KMS-11 (cell line): ENCODE results near the gene FIG4.

Experiments used
- H2AFZ ChIP-seq: fragments of 200-600 bp; sonication (generic); 2 replicates; pipeline ENCODE4 v1.6.1; 2016; ENCODE audit warnings: antibody characterized with exemption, mixed run types, low read depth
- H3K27ac ChIP-seq: fragments of 200-600 bp; sonication (generic); 2 replicates; pipeline ENCODE4 v1.6.1; 2016; ENCODE audit warnings: mild to moderate bottlenecking, mixed run types
- H3K27me3 ChIP-seq: fragments of 200-600 bp; sonication (generic); 2 replicates; pipeline ENCODE4 v1.6.1; 2017; ENCODE audit warnings: mild to moderate bottlenecking, low read depth, mixed run types, moderate library complexity; ENCODE audit not compliant: insufficient read depth
- H3K36me3 ChIP-seq: fragments of 200-600 bp; sonication (generic); 2 replicates; pipeline ENCODE4 v1.6.1; 2017; ENCODE audit warnings: mild to moderate bottlenecking, mixed run types; ENCODE audit not compliant: insufficient read depth
- H3K4me1 ChIP-seq: fragments of 200-600 bp; sonication (generic); 2 replicates; pipeline ENCODE4 v1.6.1; 2016; ENCODE audit warnings: mild to moderate bottlenecking, low read depth, mixed run types; ENCODE audit not compliant: poor library complexity, severe bottlenecking
- H3K4me2 ChIP-seq: fragments of 200-600 bp; sonication (generic); 2 replicates; pipeline ENCODE4 v1.7.0; 2016; ENCODE audit warnings: mild to moderate bottlenecking, mixed run types
- H3K4me3 ChIP-seq: fragments of 200-600 bp; sonication (generic); IDR thresholded peaks from 2 replicates; pipeline ENCODE4 v1.6.1; 2017; ENCODE audit warnings: low read depth, low read length, mixed read lengths; ENCODE audit not compliant: insufficient read depth
- H3K79me2 ChIP-seq: fragments of 200-600 bp; sonication (generic); 2 replicates; pipeline ENCODE4 v1.6.1; 2016; ENCODE audit warnings: low read depth, mixed run types; ENCODE audit not compliant: insufficient read depth
- H3K9ac ChIP-seq: fragments of 200-600 bp; sonication (generic); 2 replicates; pipeline ENCODE4 v1.6.1; 2016; ENCODE audit warnings: mild to moderate bottlenecking, mixed run types
- H4K20me1 ChIP-seq: fragments of 200-600 bp; sonication (generic); 2 replicates; pipeline ENCODE4 v1.6.1; 2016; ENCODE audit warnings: mild to moderate bottlenecking, mixed run types; ENCODE audit not compliant: insufficient read depth
- TF ChIP-seq, protein P1 (sequence below): fragments of 200-600 bp; sonication (generic); conservative IDR thresholded peaks from 2 replicates; pipeline ENCODE4 v1.6.1; 2017; ENCODE audit warnings: low read depth, mild to moderate bottlenecking, antibody characterized with exemption, low read length, moderate library complexity, mixed read lengths

Gene FIG4

DNA sequence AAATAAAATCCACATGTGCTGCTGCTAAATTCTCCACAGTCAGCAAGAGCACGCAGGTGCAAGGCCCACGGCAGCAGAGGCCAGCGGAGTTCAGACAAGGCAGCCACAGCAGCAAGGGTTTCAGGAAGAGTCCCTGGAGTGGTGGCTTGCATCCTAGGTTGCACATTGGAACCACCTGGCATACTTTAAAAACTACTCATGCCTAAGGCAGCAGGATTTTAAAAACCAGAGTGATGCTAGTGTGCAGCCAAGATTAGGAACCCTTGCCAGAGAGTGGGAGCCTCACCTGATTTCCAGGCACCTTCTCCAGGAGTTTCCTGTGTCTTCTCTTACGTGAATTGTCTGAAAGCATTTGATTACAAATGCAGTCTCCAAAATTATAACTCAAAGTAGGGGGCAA is 183.0 kb downstream of the FIG4 start:
- H3K4me1 ChIP-seq, result no peaks in the 10 kb centered on the region
- H2AFZ ChIP-seq, result no peak overlapping the region
- no peak overlapping the region for H3K4me2 ChIP-seq
- no peaks in the 10 kb centered on the region for H3K27me3 ChIP-seq
- no peak overlapping the region for H3K9ac ChIP-seq
- TF ChIP-seq, protein P1, sequence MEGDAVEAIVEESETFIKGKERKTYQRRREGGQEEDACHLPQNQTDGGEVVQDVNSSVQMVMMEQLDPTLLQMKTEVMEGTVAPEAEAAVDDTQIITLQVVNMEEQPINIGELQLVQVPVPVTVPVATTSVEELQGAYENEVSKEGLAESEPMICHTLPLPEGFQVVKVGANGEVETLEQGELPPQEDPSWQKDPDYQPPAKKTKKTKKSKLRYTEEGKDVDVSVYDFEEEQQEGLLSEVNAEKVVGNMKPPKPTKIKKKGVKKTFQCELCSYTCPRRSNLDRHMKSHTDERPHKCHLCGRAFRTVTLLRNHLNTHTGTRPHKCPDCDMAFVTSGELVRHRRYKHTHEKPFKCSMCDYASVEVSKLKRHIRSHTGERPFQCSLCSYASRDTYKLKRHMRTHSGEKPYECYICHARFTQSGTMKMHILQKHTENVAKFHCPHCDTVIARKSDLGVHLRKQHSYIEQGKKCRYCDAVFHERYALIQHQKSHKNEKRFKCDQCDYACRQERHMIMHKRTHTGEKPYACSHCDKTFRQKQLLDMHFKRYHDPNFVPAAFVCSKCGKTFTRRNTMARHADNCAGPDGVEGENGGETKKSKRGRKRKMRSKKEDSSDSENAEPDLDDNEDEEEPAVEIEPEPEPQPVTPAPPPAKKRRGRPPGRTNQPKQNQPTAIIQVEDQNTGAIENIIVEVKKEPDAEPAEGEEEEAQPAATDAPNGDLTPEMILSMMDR, result no peak
- no peaks in the 10 kb centered on the region for H4K20me1 ChIP-seq
- no peak overlapping the region for H3K4me3 ChIP-seq
- no peak overlapping the region for H3K27ac ChIP-seq
- H3K36me3 ChIP-seq, result no peaks in the 10 kb centered on the region
- H3K79me2 ChIP-seq, result no peaks in the 10 kb centered on the region

DNA sequence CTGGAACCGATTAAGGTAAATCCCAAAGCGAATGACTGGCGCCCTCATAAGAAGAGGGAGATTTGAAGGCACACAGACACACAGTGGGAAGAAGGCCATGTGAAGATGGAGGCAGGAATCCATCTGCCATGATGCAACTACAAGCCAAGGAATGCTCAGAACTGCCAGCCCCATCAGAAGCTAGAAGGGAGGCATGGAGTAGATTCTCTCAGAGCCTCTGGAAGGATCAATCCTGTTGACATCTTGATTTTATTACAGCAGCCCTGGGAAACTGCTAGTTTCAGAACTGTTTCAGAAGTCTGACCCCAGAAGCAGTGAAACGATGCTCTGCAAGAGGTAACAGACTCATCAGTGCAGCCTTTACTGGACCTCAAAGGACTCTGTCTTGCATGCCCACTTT is 183.5 kb downstream of the FIG4 start:
- no peaks in the 10 kb centered on the region for H3K27me3 ChIP-seq

More for the DNA sequence above, 183.5 kb downstream of the FIG4 start:
- no peak overlapping the region for H3K27ac ChIP-seq
- H3K4me1 ChIP-seq, result no peaks in the 10 kb centered on the region
- H3K9ac ChIP-seq, result no peak overlapping the region
- no peaks in the 10 kb centered on the region for H3K36me3 ChIP-seq
- no peak overlapping the region for H3K4me2 ChIP-seq
- no peak overlapping the region for H3K4me3 ChIP-seq
- no peaks in the 10 kb centered on the region for H3K79me2 ChIP-seq
- H4K20me1 ChIP-seq, result no peaks in the 10 kb centered on the region
- TF ChIP-seq, protein P1, result no peak
- no peak overlapping the region for H2AFZ ChIP-seq
